Measurements from ENCODE around the gene COL6A5. TPM values are rescaled to one million over a fixed set of nuclear protein-coding genes. Genes with fewer than 3 reads are reported as not detected.
"Not testable (repeated sequence)": the region's sequence is repeated elsewhere in the genome, so short reads cannot be mapped to it uniquely, and the experiment has no call there.

Gene COL6A5
- total RNA-seq, 1 donor from 2014 or later, result under 0.01 TPM

DNA sequence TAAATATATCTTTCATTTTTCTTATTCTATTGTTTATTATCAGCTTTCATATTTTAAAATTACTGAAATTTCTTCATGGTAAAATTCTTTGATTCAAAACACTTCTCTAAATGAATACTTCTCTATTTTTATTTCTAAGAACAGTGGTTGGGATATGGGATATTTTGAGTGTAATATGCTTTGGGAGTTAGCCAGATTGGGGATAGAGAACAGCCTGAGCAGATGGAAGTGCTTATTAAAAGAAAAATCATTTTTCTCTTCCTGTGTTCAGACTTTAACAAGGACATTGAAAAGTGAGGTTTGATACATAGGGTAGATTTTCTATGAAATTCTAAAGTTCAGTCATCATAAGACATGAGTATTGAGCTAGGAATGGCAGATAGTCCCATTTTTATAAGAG is 84.8 kb downstream of the COL6A5 start:
- no peak for FAIRE-seq
- no peak for DNase-seq (ENCODE audit: low spot score in 2 of 2)

DNA sequence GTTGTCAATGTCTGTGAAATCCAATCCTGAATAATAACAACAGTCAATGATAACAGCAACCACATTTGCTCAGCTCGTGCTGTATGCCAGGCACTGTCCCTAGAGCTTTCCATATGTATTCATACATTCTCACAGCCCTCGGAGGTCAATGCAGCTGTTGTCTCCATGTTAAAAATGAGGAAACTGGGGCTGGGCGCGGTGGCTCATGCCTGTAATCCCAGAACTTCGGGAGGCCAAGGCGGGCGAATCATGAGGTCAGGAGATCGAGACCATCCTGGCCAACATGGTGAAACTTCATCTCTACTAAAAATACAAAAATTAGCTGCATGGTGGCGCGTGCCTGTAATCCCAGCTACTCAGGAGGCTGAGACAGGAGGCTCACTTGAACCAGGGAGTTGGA is 86.6 kb downstream of the COL6A5 start:
- not testable (repeated sequence) for DNase-seq (ENCODE audit: low spot score in 2 of 2); FAIRE-seq

- FAIRE-seq (no peak), DNase-seq (ENCODE audit: low spot score in 2 of 2) (no peak)
Observed at GRCh38 chr3:130433306-130433705, 87.8 kb downstream of the COL6A5 start.

DNA sequence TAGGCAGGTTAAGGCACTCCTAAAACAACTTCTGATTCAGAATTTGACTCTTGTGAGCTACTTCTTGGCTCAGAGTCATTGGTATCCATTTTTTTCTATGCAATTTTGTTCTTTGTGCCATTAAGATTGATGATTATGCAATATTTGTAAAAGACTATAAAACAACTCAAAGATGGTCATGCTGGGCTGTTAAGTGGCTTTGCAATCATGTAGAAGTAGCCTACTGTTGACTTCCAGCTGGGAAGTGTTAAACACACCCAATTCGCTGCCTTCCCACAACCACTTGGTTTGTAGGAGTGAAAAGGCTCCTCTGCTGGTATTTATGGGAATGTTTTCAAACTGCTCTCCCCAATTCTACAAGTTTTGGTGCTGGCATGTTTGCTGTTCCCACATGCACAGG is 96.8 kb downstream of the COL6A5 start:
- FAIRE-seq (no peak), DNase-seq (ENCODE audit: low spot score in 2 of 2) (no peak)

DNA sequence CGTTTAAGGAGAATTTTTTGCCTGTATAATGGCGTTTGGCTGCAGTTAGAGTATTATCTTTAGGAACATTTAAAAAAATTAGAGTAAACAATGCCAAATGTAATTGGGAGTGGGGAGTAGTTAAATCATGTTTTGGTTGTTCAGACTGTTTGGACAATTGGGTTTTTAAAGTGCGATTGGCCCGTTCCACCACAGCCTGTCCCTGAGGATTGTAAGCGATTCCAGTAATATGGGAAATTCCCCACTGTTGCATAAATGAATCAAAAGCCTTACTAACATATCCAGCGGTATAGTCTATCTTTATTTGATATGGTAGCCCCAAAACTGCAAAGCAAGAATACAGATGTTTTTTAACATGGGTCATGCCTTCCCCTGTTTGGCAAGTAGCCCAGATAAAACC is 101.4 kb downstream of the COL6A5 start:
- not testable (repeated sequence) for FAIRE-seq

GRCh38 chr3:130448155-130448554 is 102.7 kb downstream of the COL6A5 start:
- not testable (repeated sequence) for FAIRE-seq; DNase-seq (ENCODE audit: low spot score in 2 of 2)

More for the DNA sequence above, 101.4 kb downstream of the COL6A5 start:
- not testable (repeated sequence) for DNase-seq (ENCODE audit: low spot score in 2 of 2)

- no peak for FAIRE-seq
- DNase-seq (ENCODE audit: low spot score in 2 of 2), result no peak
Observed at GRCh38 chr3:130456540-130456939, 111.1 kb downstream of the COL6A5 start.

DNA sequence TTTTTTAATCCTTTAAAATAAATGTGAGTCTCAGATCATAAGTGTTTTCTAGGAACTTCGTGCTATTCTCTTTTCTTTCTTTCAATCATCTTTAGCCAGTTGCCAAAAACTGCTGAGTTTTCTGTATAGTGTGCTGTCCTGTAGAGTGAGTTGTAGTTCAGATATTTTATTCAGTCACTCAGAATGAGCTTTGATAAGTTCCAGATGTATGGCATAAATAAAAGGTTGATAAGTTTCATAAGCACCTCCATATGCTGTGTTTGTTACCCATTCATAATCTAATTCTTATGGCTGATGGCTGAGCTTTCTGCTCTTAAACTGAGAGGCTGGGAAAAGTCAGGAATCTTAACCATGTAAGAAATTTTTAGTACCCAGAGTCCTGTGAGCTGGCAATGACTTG is 112.2 kb downstream of the COL6A5 start:
- FAIRE-seq (no peak), DNase-seq (ENCODE audit: low spot score in 2 of 2) (no peak)

DNA sequence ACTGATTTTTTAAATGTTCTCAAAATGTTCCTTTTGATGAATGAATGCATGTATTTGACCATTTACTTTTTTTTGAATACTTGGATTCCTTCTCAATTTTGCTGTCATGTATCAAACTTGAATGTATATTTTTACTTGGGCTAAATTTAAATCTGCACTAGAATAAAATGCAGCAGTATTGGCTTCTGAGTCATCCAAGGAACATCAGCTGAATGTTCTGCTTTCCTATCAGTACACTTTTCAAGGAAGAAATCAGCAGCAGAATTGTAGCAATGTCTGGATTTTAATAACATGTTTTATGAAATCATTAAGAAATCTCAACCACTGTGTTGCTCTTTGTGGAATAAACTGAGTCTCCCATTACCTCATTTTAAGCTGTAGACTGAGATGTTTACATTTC is 114.5 kb downstream of the COL6A5 start:
- FAIRE-seq (no peak), DNase-seq (ENCODE audit: low spot score in 2 of 2) (no peak)

- FAIRE-seq (no peak), DNase-seq (ENCODE audit: low spot score in 2 of 2) (no peak)
Observed at GRCh38 chr3:130462089-130462488, 116.6 kb downstream of the COL6A5 start.

- no peak for FAIRE-seq
- DNase-seq (ENCODE audit: low spot score in 2 of 2), result no peak
Observed at GRCh38 chr3:130463221-130463620, 117.7 kb downstream of the COL6A5 start.

- DNase-seq (ENCODE audit: low spot score in 2 of 2) (no peak), FAIRE-seq (no peak)
Observed at GRCh38 chr3:130465521-130465920, 120.0 kb downstream of the COL6A5 start.

GRCh38 chr3:130468311-130468710 is 122.8 kb downstream of the COL6A5 start:
- DNase-seq (ENCODE audit: low spot score in 2 of 2), result no peak
- no peak for FAIRE-seq

DNA sequence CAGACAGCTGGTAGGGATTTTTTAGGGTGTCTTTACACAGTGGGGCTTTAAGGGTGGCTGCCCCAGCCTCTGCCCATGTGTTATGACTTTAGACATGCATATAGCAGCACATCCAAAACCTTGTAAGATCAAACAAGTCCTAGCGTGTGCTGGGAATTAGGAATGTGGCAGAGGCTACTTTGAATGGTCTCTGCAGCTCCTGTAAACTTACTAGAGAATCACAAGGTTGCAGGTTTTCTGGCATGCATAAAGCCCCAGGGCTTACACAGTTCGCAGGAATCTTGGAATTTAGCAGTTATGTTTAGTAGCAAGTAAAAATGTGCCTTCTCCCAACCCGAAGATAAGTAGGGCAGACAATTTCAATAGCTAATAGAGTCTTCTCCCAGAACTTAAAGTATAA is 124.7 kb downstream of the COL6A5 start:
- FAIRE-seq, result no peak
- no peak for DNase-seq (ENCODE audit: low spot score in 2 of 2)

DNA sequence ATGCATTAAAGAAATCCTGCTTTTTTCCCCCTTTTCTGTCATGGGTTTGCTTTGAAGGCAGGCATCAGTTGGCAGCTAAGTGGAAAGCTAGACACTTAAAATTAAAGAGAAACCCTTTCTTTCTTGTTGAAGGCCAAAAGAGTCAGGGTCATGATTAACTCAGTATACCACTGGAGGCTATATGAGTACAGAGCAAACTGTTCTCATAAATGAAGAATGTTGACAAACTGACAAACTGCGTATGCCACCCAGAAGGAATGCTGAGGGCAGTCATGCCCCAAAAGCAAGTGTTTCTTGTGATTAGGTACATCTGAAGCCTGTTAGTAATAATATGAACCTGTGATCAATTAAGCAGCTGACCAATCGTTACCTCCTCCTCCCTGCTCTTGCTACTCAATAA is 127.9 kb downstream of the COL6A5 start:
- FAIRE-seq (no peak), DNase-seq (ENCODE audit: low spot score in 2 of 2) (no peak)

DNA sequence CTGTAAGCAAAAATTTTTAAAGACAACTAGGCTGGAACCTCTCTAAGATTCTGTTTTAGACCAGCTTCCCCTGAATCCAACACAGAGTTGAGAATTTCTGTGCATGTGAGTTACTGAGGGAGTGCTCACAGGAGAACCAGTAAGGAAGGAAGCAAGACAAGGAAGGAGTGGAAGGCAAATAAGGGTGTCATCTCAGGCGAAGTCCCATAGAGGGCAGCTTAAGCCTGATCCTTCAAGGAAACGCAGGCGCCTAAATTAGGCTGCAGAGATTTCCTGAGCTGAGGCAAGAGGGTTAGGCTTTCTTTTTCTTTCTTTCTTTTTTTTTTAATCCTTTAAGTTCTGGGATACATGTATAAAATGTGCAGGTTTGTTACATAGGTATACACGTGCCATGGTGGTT is 135.3 kb downstream of the COL6A5 start:
- FAIRE-seq, result no peak
- DNase-seq (ENCODE audit: low spot score in 2 of 2), result no peak

DNA sequence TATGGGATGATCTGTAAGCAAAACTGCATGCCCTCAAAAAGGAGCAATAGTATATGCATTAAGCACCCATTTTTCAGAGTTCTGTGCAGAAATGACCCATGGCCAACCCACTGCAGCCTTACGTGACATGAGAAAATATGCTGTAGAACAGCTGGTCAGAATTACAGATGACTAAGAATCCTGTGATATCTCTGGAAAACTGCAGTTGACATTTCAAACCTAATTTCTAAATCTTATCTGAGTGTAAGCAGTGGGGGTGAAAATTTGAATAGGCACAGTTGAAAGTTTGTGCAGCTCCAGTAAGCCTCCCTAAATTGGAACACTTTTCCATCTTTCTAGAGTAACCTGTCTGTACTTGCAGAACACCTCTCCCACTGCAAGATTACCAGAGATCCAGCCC is 142.8 kb downstream of the COL6A5 start:
- FAIRE-seq, result no peak

DNA sequence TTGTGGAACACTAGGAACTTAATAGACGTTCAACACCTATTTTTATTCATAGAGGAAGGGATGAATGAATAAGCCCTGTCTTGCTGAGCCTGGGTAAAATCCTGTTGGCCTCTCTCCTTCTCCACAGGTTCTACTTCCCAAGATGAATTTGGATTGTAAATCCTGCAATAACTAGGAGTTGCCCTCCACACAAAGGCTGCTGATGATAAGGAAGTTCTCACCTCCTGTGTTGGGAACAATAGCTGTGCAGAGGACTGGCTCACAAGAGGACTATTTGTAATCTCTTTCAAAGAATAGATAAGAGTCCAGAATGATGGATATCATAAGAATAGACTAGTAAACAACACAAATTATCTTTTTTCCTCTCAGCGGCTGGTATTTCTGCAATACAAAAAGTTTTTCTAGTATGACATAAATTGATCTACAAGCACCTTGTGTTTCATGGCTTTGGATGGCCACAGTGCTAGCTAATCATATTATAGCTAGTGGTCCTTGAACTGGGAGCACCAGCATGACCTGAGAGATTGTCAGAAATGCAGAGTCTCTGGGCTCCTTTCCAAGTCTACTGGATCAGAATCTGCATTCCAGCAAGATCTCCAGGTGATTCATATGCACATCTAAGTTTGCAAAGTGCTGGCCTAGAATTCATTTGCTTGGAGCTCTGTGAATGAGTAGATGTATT is 143.4 kb downstream of the COL6A5 start:
- no peak for FAIRE-seq

More for the DNA sequence above, 142.8 kb downstream of the COL6A5 start:
- no peak for DNase-seq (ENCODE audit: low spot score in 2 of 2)

DNA sequence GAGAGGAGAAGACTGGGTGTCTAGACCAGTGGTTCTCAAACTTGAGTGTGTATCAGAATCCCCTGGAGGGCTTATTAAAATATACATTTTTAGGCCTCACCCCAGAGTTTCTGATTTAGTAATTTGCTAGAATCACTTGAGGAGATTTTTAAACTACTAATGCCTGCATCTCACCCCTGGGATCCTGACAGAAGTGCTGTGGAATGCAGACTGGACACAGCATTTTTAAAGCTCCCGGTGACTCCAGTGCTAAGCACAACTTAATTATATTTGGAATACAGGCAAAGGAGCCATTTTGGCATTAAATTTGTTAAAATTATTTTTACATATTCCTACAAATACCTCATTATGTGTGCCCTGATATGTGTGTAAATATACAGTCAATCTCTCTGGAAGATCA is 144.8 kb downstream of the COL6A5 start:
- FAIRE-seq, result no peak

More for the DNA sequence above, 143.4 kb downstream of the COL6A5 start:
- DNase-seq (ENCODE audit: low spot score in 2 of 2), result no peak

DNA sequence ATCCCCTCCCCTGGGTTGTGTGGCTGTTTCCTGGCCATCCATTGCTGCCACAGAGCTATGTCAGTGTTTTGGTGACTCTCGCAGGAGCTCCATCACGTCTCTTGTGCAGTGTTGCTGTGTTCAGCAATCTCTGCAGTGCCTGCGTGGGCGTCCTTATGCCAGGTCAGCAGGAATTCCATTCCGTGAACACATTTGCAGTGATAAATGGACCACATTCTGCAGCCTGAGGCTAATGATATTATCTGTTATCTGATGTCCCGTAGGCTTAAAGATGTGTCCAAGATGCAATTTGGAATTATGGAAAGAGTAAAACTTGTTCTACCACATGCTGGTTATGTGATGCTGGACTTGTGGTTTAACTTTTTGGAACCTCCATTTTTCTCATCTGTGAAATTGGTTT is 146.0 kb downstream of the COL6A5 start:
- no peak for FAIRE-seq
- no peak for DNase-seq (ENCODE audit: low spot score in 2 of 2)

More for the DNA sequence above, 144.8 kb downstream of the COL6A5 start:
- DNase-seq (ENCODE audit: low spot score in 2 of 2), result no peak

DNA sequence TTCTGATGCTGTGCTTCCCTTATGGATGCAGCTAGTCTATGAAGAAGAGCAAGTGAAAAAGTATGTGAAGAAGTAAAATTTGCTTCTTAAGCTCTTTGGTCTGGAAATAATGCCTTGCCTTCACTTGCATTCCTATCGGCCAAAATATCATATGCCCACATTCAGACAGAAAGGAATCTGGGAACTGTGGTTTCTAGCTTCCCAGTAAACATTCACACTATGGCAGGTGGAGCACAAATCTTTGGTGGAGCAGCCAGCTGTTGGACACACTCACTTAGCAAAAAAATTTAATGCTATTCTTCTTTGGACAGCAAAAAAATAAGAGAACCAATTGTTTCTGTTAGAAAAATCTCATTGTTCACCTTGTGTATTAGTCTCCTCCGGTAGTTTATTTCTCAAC is 159.2 kb downstream of the COL6A5 start:
- no peak for FAIRE-seq
- no peak for DNase-seq (ENCODE audit: low spot score in 2 of 2)

GRCh38 chr3:130506031-130506430 is 160.6 kb downstream of the COL6A5 start:
- DNase-seq (ENCODE audit: low spot score in 2 of 2), result no peak

DNA sequence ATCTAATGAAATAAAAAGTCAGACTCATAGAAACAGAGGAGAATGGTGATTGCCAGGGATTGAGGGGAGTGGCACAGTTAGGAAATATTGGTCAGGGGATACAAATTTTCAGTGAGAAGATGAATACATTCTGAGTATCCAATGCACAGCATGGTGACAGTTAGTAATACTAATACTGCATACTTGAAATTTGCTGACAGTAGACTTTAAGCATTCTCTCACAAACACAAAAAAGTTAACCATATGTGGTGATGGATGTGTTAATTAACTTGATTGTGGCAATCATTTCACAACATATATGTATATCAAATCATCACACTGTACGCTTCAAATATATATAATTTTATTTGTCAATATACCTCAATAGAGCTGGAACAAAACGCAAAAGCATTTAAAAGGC is 162.3 kb downstream of the COL6A5 start:
- DNase-seq (ENCODE audit: low spot score in 2 of 2), result no peak
- FAIRE-seq, result no peak

More at GRCh38 chr3:130506031-130506430, 160.6 kb downstream of the COL6A5 start:
- no peak for FAIRE-seq
